Measurements from ENCODE around the gene SGMS1.

DNA sequence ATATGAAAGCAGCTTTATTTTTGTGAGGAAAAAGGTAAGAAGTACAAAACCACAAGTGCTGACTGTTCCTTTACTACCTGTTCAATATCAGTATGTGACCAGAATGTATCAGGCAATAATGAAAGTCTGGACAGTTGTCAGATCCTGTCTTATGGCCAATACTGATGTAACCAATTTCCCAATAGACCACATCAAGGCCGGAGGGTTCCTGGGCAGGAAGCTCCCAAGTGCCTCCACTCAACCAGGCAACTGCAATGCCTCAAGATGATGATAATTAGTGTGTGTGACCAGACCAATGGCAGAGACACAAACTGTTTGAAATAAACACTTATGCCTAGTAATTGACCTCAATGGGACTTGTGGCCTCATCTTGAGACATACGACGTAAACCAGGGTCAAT lies 223.1 kb downstream of the SGMS1 start:
- TF ChIP-seq, protein P1, sequence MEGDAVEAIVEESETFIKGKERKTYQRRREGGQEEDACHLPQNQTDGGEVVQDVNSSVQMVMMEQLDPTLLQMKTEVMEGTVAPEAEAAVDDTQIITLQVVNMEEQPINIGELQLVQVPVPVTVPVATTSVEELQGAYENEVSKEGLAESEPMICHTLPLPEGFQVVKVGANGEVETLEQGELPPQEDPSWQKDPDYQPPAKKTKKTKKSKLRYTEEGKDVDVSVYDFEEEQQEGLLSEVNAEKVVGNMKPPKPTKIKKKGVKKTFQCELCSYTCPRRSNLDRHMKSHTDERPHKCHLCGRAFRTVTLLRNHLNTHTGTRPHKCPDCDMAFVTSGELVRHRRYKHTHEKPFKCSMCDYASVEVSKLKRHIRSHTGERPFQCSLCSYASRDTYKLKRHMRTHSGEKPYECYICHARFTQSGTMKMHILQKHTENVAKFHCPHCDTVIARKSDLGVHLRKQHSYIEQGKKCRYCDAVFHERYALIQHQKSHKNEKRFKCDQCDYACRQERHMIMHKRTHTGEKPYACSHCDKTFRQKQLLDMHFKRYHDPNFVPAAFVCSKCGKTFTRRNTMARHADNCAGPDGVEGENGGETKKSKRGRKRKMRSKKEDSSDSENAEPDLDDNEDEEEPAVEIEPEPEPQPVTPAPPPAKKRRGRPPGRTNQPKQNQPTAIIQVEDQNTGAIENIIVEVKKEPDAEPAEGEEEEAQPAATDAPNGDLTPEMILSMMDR (IDR thresholded peaks at IDR 0.05) = no peak
- no peak for TF ChIP-seq ZFX (IDR thresholded peaks at IDR 0.05; ENCODE audit: borderline replicate concordance)
